ENCODE results near the gene OLFM3.

DNA sequence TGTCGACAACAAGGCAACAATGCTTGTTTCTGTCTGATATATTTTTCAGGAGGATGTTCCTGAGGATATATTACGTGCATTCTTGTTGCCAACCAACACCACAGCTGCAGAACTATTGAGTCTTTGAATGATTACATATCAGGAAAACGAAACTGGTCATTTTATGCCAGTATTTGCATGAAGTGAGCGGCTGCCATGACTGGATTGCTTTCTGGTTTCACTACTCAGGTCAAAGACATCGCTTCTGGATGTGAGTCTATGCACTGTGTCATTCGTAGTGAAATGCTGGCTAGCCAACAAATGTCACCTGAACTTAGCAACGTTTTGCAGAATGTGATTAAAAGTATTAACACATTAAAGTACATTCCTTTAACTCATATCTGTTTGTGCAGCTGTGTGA, 35.8 kb upstream of the OLFM3 start:
- TF ChIP-seq, protein P1, sequence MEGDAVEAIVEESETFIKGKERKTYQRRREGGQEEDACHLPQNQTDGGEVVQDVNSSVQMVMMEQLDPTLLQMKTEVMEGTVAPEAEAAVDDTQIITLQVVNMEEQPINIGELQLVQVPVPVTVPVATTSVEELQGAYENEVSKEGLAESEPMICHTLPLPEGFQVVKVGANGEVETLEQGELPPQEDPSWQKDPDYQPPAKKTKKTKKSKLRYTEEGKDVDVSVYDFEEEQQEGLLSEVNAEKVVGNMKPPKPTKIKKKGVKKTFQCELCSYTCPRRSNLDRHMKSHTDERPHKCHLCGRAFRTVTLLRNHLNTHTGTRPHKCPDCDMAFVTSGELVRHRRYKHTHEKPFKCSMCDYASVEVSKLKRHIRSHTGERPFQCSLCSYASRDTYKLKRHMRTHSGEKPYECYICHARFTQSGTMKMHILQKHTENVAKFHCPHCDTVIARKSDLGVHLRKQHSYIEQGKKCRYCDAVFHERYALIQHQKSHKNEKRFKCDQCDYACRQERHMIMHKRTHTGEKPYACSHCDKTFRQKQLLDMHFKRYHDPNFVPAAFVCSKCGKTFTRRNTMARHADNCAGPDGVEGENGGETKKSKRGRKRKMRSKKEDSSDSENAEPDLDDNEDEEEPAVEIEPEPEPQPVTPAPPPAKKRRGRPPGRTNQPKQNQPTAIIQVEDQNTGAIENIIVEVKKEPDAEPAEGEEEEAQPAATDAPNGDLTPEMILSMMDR (IDR thresholded peaks at IDR 0.05): no peak
- no peak for TF ChIP-seq POLR2A (IDR thresholded peaks at IDR 0.05)
